ENCODE measurements around the gene COQ8A.

COQ8A gene

GRCh38 chr1:226974544-226975258 is 34.6 kb downstream of the COQ8A start:
- no peak for DNase-seq (ENCODE audit: low spot score)

GRCh38 chr1:226975259-226976250 is 35.5 kb downstream of the COQ8A start:
- no peak for DNase-seq (ENCODE audit: low spot score)

GRCh38 chr1:226976276-226976977 is 36.3 kb downstream of the COQ8A start:
- no peak for DNase-seq (ENCODE audit: low spot score)

- DNase-seq (ENCODE audit: low spot score): no peak
Observed at GRCh38 chr1:226976978-226977642, 37.0 kb downstream of the COQ8A start.

- no peak for DNase-seq (ENCODE audit: low spot score)
Observed at GRCh38 chr1:226977643-226978431, 37.7 kb downstream of the COQ8A start.

GRCh38 chr1:226978432-226979114 is 38.5 kb downstream of the COQ8A start:
- DNase-seq (ENCODE audit: low spot score): no peak

- no peak for DNase-seq (ENCODE audit: low spot score)
Observed at GRCh38 chr1:226979115-226979516, 39.0 kb downstream of the COQ8A start.

- DNase-seq (ENCODE audit: low spot score): no peak
Observed at GRCh38 chr1:226979517-226980121, 39.5 kb downstream of the COQ8A start.

GRCh38 chr1:226980122-226980560 is 40.0 kb downstream of the COQ8A start:
- DNase-seq (ENCODE audit: low spot score): no peak

GRCh38 chr1:226980565-226981385 is 40.7 kb downstream of the COQ8A start:
- no peak for DNase-seq (ENCODE audit: low spot score)

GRCh38 chr1:226981386-226981817 is 41.3 kb downstream of the COQ8A start:
- DNase-seq (ENCODE audit: low spot score): no peak

- DNase-seq (ENCODE audit: low spot score): no peak
Observed at GRCh38 chr1:226981838-226982237, 41.7 kb downstream of the COQ8A start.

GRCh38 chr1:226982451-226983177 is 42.5 kb downstream of the COQ8A start:
- no peak for DNase-seq (ENCODE audit: low spot score)

- no peak for DNase-seq (ENCODE audit: low spot score)
Observed at GRCh38 chr1:226983247-226983991, 43.3 kb downstream of the COQ8A start.

GRCh38 chr1:226983992-226984364 is 43.9 kb downstream of the COQ8A start:
- DNase-seq (ENCODE audit: low spot score): no peak

GRCh38 chr1:226984521-226985238 is 44.6 kb downstream of the COQ8A start:
- DNase-seq (ENCODE audit: low spot score): no peak
